Inflammatory macrophage treated with lipopolysaccharide for 1 hour (primary cell): ENCODE data around the gene LRP5.
"Not testable (repeated sequence)": the region's sequence is repeated elsewhere in the genome, so short reads cannot be mapped to it uniquely, and the experiment has no call there.

Source experiments
- DNase-seq, 2 donors: peaks; one replicate each; pipeline ENCODE4 v3.0.0-alpha.2; 2020 to 2022

Gene LRP5

GRCh38 chr11:68282141-68282860 is 30.1 kb upstream of the LRP5 start:
- DNase-seq, result peak; percentile 13 to 36

- DNase-seq, result no peak
These were observed 29.5 kb upstream of the LRP5 start for GRCh38 chr11:68282861-68283230.

GRCh38 chr11:68284588-68284987 is 27.8 kb upstream of the LRP5 start:
- not testable (repeated sequence) for DNase-seq

GRCh38 chr11:68287419-68287818 is 25.0 kb upstream of the LRP5 start:
- DNase-seq, result no peak

GRCh38 chr11:68289456-68289855 is 22.9 kb upstream of the LRP5 start:
- DNase-seq, result no peak

GRCh38 chr11:68293708-68294107 is 18.7 kb upstream of the LRP5 start:
- no peak for DNase-seq

GRCh38 chr11:68295271-68295670 is 17.1 kb upstream of the LRP5 start:
- no peak for DNase-seq

GRCh38 chr11:68295940-68296339 is 16.5 kb upstream of the LRP5 start:
- no peak for DNase-seq

- DNase-seq, result no peak
These were observed 15.9 kb upstream of the LRP5 start for GRCh38 chr11:68296344-68297051.

GRCh38 chr11:68297052-68297378 is 15.4 kb upstream of the LRP5 start:
- no peak for DNase-seq

- no peak for DNase-seq
These were observed 14.9 kb upstream of the LRP5 start for GRCh38 chr11:68297494-68297811.

GRCh38 chr11:68297812-68298658 is 14.4 kb upstream of the LRP5 start:
- peak; percentile 49 to 91 for DNase-seq

- DNase-seq, result no peak
These were observed 13.5 kb upstream of the LRP5 start for GRCh38 chr11:68298659-68299516.

GRCh38 chr11:68299517-68299879 is 12.9 kb upstream of the LRP5 start:
- not testable (repeated sequence) for DNase-seq

- DNase-seq, result no peak
These were observed 12.1 kb upstream of the LRP5 start for GRCh38 chr11:68300076-68300830.

GRCh38 chr11:68302256-68302655 is 10.1 kb upstream of the LRP5 start:
- DNase-seq, result no peak

- DNase-seq, result peak in 1 of 2 donors; percentile 27
These were observed 9.7 kb upstream of the LRP5 start for GRCh38 chr11:68302670-68303069.

- DNase-seq, result peak; percentile 56 to 68
These were observed 9.3 kb upstream of the LRP5 start for GRCh38 chr11:68303083-68303482.

GRCh38 chr11:68303982-68304780 is 8.2 kb upstream of the LRP5 start:
- no peak for DNase-seq

GRCh38 chr11:68306636-68307035 is 5.8 kb upstream of the LRP5 start:
- DNase-seq, result no peak

GRCh38 chr11:68308068-68308467 is 4.3 kb upstream of the LRP5 start:
- DNase-seq, result no peak
